ENCODE data around the gene RNPC3.
A peak's percentile ranks its signal among the peaks of the same experiment; 100 is the strongest.
"Not testable (repeated sequence)": the region's sequence is repeated elsewhere in the genome, so short reads cannot be mapped to it uniquely, and the experiment has no call there.

The RNPC3 gene

GRCh38 chr1:103525607-103526507, at the start of gene RNPC3:
Gene RNPC3 (plus strand): TSS chr1:103525699. CDS start chr1:103526071, 372 bp downstream.
- DNase-seq: peak; percentile 84 to 95

- DNase-seq: no peak
Observed at GRCh38 chr1:103477101-103477500, 48.4 kb upstream of the RNPC3 start.

GRCh38 chr1:103489935-103490334, 35.6 kb upstream of the RNPC3 start:
- DNase-seq: peak in 1 of 2 experiments; percentile 15

GRCh38 chr1:103492003-103492625, 33.4 kb upstream of the RNPC3 start:
- no peak for DNase-seq

- DNase-seq: no peak
Observed at GRCh38 chr1:103496014-103496635, 29.4 kb upstream of the RNPC3 start.

- DNase-seq: no peak
Observed at GRCh38 chr1:103497404-103497803, 28.1 kb upstream of the RNPC3 start.

GRCh38 chr1:103509250-103509649, 16.2 kb upstream of the RNPC3 start:
- DNase-seq: no peak

- no peak for DNase-seq
Observed at GRCh38 chr1:103513711-103514110, 11.8 kb upstream of the RNPC3 start.

GRCh38 chr1:103514920-103515503, 10.5 kb upstream of the RNPC3 start:
- DNase-seq: peak; percentile 38 to 75

- no peak for DNase-seq
Observed at GRCh38 chr1:103516283-103516682, 9.2 kb upstream of the RNPC3 start.

GRCh38 chr1:103516693-103517092, 8.8 kb upstream of the RNPC3 start:
- DNase-seq: no peak

- no peak for DNase-seq
Observed at GRCh38 chr1:103517380-103518047, 8.0 kb upstream of the RNPC3 start.

GRCh38 chr1:103520822-103521221, 4.7 kb upstream of the RNPC3 start:
- DNase-seq: no peak

- no peak for DNase-seq
Observed at GRCh38 chr1:103523346-103523745, 2.2 kb upstream of the RNPC3 start.

GRCh38 chr1:103525114-103525606, 339 bp upstream of the RNPC3 start:
- DNase-seq: peak in 1 of 2 experiments; percentile 76

- no peak for DNase-seq
Observed at GRCh38 chr1:103527331-103527730, 1.8 kb downstream of the RNPC3 start.

GRCh38 chr1:103529746-103530145, 4.2 kb downstream of the RNPC3 start:
- no peak for DNase-seq

- DNase-seq: no peak
Observed at GRCh38 chr1:103538226-103538625, 12.7 kb downstream of the RNPC3 start.

GRCh38 chr1:103541431-103541830, 15.9 kb downstream of the RNPC3 start:
- DNase-seq: no peak

- DNase-seq: no peak
Observed at GRCh38 chr1:103546496-103546895, 21.0 kb downstream of the RNPC3 start.

GRCh38 chr1:103547840-103548239, 22.3 kb downstream of the RNPC3 start:
- DNase-seq: no peak

GRCh38 chr1:103560427-103560826, 34.9 kb downstream of the RNPC3 start:
- DNase-seq: no peak

GRCh38 chr1:103561124-103561523, 35.6 kb downstream of the RNPC3 start:
- DNase-seq: not testable (repeated sequence)

All from NCI-H526 (cell line).